Duodenal mucosa (tissue), 2 donors: ENCODE results near the gene COQ8B.

Experiments used
- H3K27ac ChIP-seq: one replicate; pipeline ENCODE4 v1.7.0; 2013; ENCODE audit warnings: low read depth, low read length
- H3K27me3 ChIP-seq, 2 donors: one replicate each; pipeline ENCODE4 v1.7.0; 2013; ENCODE audit warnings: low read length in 2 of 2, control low read depth in 1 of 2; ENCODE audit not compliant: insufficient read depth in 2 of 2, control insufficient read depth in 1 of 2
- H3K36me3 ChIP-seq, 2 donors: one replicate each; pipeline ENCODE4 v1.7.0; 2013; ENCODE audit warnings: low read length in 2 of 2, control low read depth in 1 of 2; ENCODE audit not compliant: insufficient read depth in 2 of 2, control insufficient read depth in 1 of 2
- H3K4me1 ChIP-seq, 2 donors: one replicate each; pipeline ENCODE4 v1.7.0; 2013; ENCODE audit warnings: low read length in 2 of 2, control low read depth in 1 of 2; ENCODE audit not compliant: insufficient read depth in 2 of 2, control insufficient read depth in 1 of 2
- H3K4me3 ChIP-seq, 2 donors: one replicate each; pipeline ENCODE4 v1.7.0; 2013; ENCODE audit warnings: low read length in 2 of 2, low read depth in 1 of 2
- H3K9ac ChIP-seq, 2 donors: one replicate each; pipeline ENCODE4 v1.7.0; 2013; ENCODE audit warnings: low read length in 2 of 2, low read depth in 1 of 2
- H3K9me3 ChIP-seq, 2 donors: one replicate each; pipeline ENCODE4 v1.7.0; 2013; ENCODE audit warnings: low read length in 2 of 2, control low read depth in 1 of 2; ENCODE audit not compliant: control insufficient read depth in 1 of 2

Gene COQ8B

GRCh38 chr19:40717880-40718773, 1.4 kb upstream of the COQ8B start:
- Histone ChIP-seq H3K4me1 (peaks cover 40 to 52% of the 10 kb centered on the region in 2 donors), H3K36me3 (peaks cover 0 to 2% of the 10 kb centered on the region in 2 donors), H3K27ac (peak overlapping the region; percentile 97), H3K27me3 (no peaks in the 10 kb centered on the region), H3K4me3 (peak overlapping the region; percentile 89 to 90), H3K9me3 (no peaks in the 10 kb centered on the region), H3K9ac (peak overlapping the region; percentile 98 to 99)

DNA sequence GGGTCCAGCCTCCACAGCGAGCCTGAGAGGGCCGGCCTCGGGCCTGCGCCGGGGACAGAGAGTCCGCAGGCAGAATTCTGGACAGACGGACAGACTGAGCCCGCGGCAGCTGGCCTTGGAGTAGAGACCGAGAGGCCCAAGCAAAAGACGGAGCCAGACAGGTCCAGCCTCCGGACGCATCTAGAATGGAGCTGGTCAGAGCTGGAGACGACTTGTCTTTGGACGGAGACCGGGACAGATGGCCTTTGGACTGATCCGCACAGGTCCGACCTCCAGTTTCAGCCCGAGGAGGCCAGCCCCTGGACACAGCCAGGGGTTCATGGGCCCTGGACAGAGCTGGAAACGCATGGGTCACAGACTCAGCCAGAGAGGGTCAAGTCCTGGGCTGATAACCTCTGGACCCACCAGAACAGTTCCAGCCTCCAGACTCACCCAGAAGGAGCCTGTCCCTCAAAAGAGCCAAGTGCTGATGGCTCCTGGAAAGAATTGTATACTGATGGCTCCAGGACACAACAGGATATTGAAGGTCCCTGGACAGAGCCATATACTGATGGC, 716 bp upstream of the COQ8B start:
- H3K9ac ChIP-seq, result peak overlapping the region; percentile 98 to 99
- peak overlapping the region; percentile 89 to 90 for H3K4me3 ChIP-seq
- H3K9me3 ChIP-seq, result no peaks in the 10 kb centered on the region
- H3K27ac ChIP-seq, result peak overlapping the region; percentile 97
- H3K4me1 ChIP-seq, result peaks cover 40 to 51% of the 10 kb centered on the region in 2 donors
- no peaks in the 10 kb centered on the region for H3K27me3 ChIP-seq
- H3K36me3 ChIP-seq, result peaks cover under 1 to 4% of the 10 kb centered on the region in 2 donors

- H3K4me1 ChIP-seq, result peaks cover 35 to 43% of the 10 kb centered on the region in 2 donors
- H3K36me3 ChIP-seq, result peaks cover 0 to 11% of the 10 kb centered on the region in 2 donors
- peak overlapping the region; percentile 78 to 99 for H3K9ac ChIP-seq
- H3K9me3 ChIP-seq, result no peaks in the 10 kb centered on the region
- H3K4me3 ChIP-seq, result peak overlapping the region; percentile 89 to 90
- no peaks in the 10 kb centered on the region for H3K27me3 ChIP-seq
- peak overlapping the region; percentile 97 for H3K27ac ChIP-seq
Measured at GRCh38 chr19:40716031-40716481, 630 bp downstream of the COQ8B start.

- Histone ChIP-seq H3K4me3 (peak overlapping the region; percentile 89 to 90), H3K4me1 (peaks cover 24 to 34% of the 10 kb centered on the region in 2 donors)
Measured at GRCh38 chr19:40714441-40715299, 2.0 kb downstream of the COQ8B start.

DNA sequence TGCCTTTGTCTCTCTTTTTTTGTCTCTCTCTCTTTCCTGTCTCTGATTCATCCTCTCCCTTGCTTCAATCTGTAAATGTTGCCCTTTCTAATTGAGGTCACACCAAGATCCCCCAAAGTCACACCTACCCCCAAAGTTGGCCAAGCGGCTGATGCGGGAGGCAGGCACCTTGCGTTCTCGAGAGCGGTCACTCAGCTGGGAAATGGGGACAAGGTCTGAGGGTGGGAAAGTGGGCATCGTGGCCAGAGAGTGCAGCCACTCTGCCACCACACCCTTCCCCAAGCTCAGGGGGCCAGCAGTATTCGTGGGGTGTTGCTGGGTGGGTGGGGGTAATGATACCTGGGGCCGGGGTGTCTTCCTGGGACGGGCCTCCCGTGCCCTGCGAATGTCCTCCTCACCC, 2.7 kb downstream of the COQ8B start:
- Histone ChIP-seq H3K9me3 (no peaks in the 10 kb centered on the region), H3K27me3 (no peaks in the 10 kb centered on the region), H3K4me1 (peaks cover 20 to 29% of the 10 kb centered on the region in 2 donors), H3K36me3 (peaks cover 0 to 17% of the 10 kb centered on the region in 2 donors), H3K27ac (no peak overlapping the region), H3K4me3 (peak overlapping the region in 1 of 2 donors; percentile 90), H3K9ac (peak overlapping the region in 1 of 2 donors; percentile 99)

More at GRCh38 chr19:40714441-40715299, 2.0 kb downstream of the COQ8B start:
- no peaks in the 10 kb centered on the region for H3K27me3 ChIP-seq
- peaks cover 0 to 15% of the 10 kb centered on the region in 2 donors for H3K36me3 ChIP-seq
- peak overlapping the region; percentile 97 for H3K27ac ChIP-seq
- peak overlapping the region; percentile 78 to 99 for H3K9ac ChIP-seq
- no peaks in the 10 kb centered on the region for H3K9me3 ChIP-seq

DNA sequence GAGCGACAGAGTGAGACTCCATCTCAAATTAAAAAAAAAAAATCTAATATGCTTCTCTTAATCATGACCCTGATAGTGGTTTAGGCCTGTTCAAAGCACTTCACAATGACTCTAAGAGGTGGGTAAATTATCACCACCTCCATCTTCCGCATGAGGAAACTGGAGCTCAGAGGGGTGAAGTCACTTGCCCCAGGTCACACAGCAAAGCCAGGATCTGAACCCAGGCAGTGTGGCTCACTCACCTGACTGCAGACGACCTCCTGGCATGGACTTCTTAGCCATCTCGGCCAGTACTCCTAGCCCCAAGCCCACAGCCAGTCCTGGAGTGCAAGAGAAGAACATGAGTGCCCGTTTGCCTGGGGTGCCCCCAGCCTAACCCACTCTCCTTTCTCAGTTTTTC, 6.9 kb downstream of the COQ8B start:
- Histone ChIP-seq H3K4me3 (no peak overlapping the region), H3K4me1 (no peaks in the 10 kb centered on the region), H3K9ac (no peak overlapping the region), H3K27ac (no peak overlapping the region), H3K36me3 (peaks cover 7 to 41% of the 10 kb centered on the region in 2 donors), H3K9me3 (no peaks in the 10 kb centered on the region), H3K27me3 (no peaks in the 10 kb centered on the region)

DNA sequence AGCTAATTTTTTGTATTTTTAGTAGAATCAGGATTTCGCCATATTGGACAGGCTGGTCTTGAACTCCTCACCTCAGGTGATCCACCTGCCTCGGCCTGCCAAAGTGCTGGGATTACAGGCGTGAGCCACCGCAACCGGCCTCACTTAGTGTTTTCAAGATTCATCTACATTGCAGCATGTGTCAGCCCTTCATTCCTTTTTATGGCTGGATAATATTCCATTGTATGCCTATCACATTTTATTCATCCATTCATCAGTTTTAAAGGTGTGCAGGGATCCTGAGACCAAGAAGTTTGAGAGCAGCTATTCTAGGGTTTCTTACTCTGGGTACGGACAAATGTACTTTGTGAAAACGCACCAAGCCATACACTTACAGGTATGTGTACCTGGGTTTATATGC, 9.1 kb downstream of the COQ8B start:
- Histone ChIP-seq H3K27ac (no peak overlapping the region), H3K27me3 (no peaks in the 10 kb centered on the region), H3K9me3 (no peaks in the 10 kb centered on the region), H3K36me3 (peaks cover 20 to 61% of the 10 kb centered on the region in 2 donors), H3K9ac (no peak overlapping the region), H3K4me3 (no peak overlapping the region), H3K4me1 (no peaks in the 10 kb centered on the region)

GRCh38 chr19:40705950-40706619, 10.6 kb downstream of the COQ8B start:
- H3K9ac ChIP-seq, result no peak overlapping the region
- H3K27ac ChIP-seq, result no peak overlapping the region
- no peaks in the 10 kb centered on the region for H3K9me3 ChIP-seq
- peaks cover 24 to 65% of the 10 kb centered on the region in 2 donors for H3K36me3 ChIP-seq
- no peak overlapping the region for H3K4me3 ChIP-seq
- no peaks in the 10 kb centered on the region for H3K4me1 ChIP-seq
- no peaks in the 10 kb centered on the region for H3K27me3 ChIP-seq

DNA sequence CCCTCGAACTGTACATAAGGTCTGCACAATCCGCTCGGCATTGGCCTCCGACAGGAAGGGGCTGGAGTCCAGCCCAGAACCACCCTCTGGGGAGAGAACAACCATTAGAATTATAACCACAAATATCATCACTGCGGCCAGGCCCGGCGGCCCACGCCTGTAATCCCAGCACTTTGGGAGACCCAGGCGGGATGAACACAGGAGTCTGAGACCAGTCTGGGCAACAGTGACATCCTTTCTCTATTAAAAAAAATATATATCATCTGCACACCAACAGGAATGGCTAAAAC, 11.4 kb downstream of the COQ8B start:
- no peaks in the 10 kb centered on the region for H3K9me3 ChIP-seq
- peaks cover 24 to 73% of the 10 kb centered on the region in 2 donors for H3K36me3 ChIP-seq
- no peak overlapping the region for H3K9ac ChIP-seq
- no peaks in the 10 kb centered on the region for H3K27me3 ChIP-seq
- no peaks in the 10 kb centered on the region for H3K4me1 ChIP-seq
- no peak overlapping the region for H3K4me3 ChIP-seq
- H3K27ac ChIP-seq, result no peak overlapping the region
